A673 (cell line): Measurements from ENCODE around the gene CDH23. TPM values are rescaled to one million over a fixed set of nuclear protein-coding genes. Genes with fewer than 3 reads are reported as not detected.

Experiments used
- BruUV-seq: library from RNA; stranded (reverse); fragments of 400-500 nt; replicated peaks from 2 replicates; lab custom pipeline; 2021; lab: Mats Ljungman, UMichigan
- CTCF ChIA-PET: fragments of 300-600 bp; sonication (Branson Sonifier 250); formaldehyde crosslinking; loops from one replicate; lab custom pipeline; 2022; ENCODE audit warnings: antibody characterized with exemption; lab: Charles Lee
- POLR2A ChIA-PET: fragments of 300-600 bp; sonication (Branson Sonifier 250); formaldehyde crosslinking; loops from one replicate; lab custom pipeline; 2022; ENCODE audit warnings: antibody characterized with exemption; ENCODE audit not compliant: low non-redundant PET; lab: Charles Lee
- DNase-seq: peaks from one replicate; pipeline ENCODE4 v3.0.0-alpha.2; 2015; ENCODE audit warnings: low spot score
- H3K27ac ChIP-seq: fragments of 200-600 bp; sonication (generic); 2 replicates; pipeline ENCODE4 v1.5.1; 2016; ENCODE audit warnings: mixed run types, low read depth, mild to moderate bottlenecking, mixed read lengths, antibody characterized with exemption, low read length; ENCODE audit not compliant: poor library complexity, severe bottlenecking
- H3K27me3 ChIP-seq: fragments of 200-600 bp; sonication (generic); replicated peaks from 2 replicates; pipeline ENCODE4 v1.6.1; 2017; ENCODE audit warnings: mixed run types, low read depth, mild to moderate bottlenecking, mixed read lengths, antibody characterized with exemption, low read length; ENCODE audit not compliant: insufficient read depth, poor library complexity
- H3K36me3 ChIP-seq: fragments of 200-600 bp; sonication (generic); 2 replicates; pipeline ENCODE4 v1.6.1; 2016; ENCODE audit warnings: mixed run types, mild to moderate bottlenecking, mixed read lengths, antibody characterized with exemption, low read length; ENCODE audit not compliant: insufficient read depth, poor library complexity, severe bottlenecking
- H3K4me1 ChIP-seq: fragments of 200-600 bp; sonication (generic); 2 replicates; pipeline ENCODE4 v1.6.1; 2017; ENCODE audit warnings: mixed run types, mild to moderate bottlenecking, mixed read lengths, antibody characterized with exemption, low read length; ENCODE audit not compliant: insufficient read depth, poor library complexity, severe bottlenecking
- H3K4me3 ChIP-seq: fragments of 200-600 bp; sonication (generic); 2 replicates; pipeline ENCODE4 v1.5.1; 2016; ENCODE audit warnings: low read depth, mixed run types, mild to moderate bottlenecking, mixed read lengths, low read length; ENCODE audit not compliant: poor library complexity, severe bottlenecking
- H3K9me3 ChIP-seq: fragments of 200-600 bp; sonication (generic); 2 replicates; pipeline ENCODE4 v1.6.1; 2016; ENCODE audit warnings: mixed run types, low read depth, mild to moderate bottlenecking, mixed read lengths, antibody characterized with exemption, low read length; ENCODE audit not compliant: poor library complexity, severe bottlenecking
- CTCF ChIP-seq: fragments of 300-800, 200-600 bp; sonication (generic); conservative IDR thresholded peaks from 2 replicates; pipeline ENCODE4 v1.5.1; 2017; ENCODE audit warnings: low read depth, mild to moderate bottlenecking, antibody characterized with exemption, low read length, moderate library complexity, mixed read lengths
- EZH2 ChIP-seq: fragments of 200-600 bp; sonication (generic); IDR thresholded peaks from 2 replicates; pipeline ENCODE4 v1.6.1; 2017; ENCODE audit warnings: borderline replicate concordance, low read depth, mild to moderate bottlenecking, mixed read lengths, antibody characterized with exemption, low read length; ENCODE audit not compliant: poor library complexity, severe bottlenecking
- intact Hi-C: fragments of 100-400 bp; cut with micrococcal nuclease; formaldehyde crosslinking; loops from one replicate; pipeline ENCODE4 v1.10.0; 2022; ENCODE audit not compliant: unreplicated experiment
- total RNA-seq: library from RNA; stranded (reverse); gene quantifications from 2 replicates; pipeline ENCODE4 v1.2.3, GENCODE V29; 2021

The CDH23 gene
- total RNA-seq, 1 experiment from 2014 or later, result 49.7 TPM

- CTCF ChIA-PET, result no interaction called here
- POLR2A ChIA-PET, result no interaction called here
- TF ChIP-seq EZH2 (no peak), CTCF (no peak)
- no peak overlapping the region for H3K27ac ChIP-seq
- H3K9me3 ChIP-seq, result no peaks in the 10 kb centered on the region
- DNase-seq, result no peak
- intact Hi-C loops, result no loop called here
- no peaks in the 10 kb centered on the region for H3K27me3 ChIP-seq
- H3K4me3 ChIP-seq, result no peak overlapping the region
- no TSS peak for BruUV-seq
- H3K4me1 ChIP-seq, result no peaks in the 10 kb centered on the region
- H3K36me3 ChIP-seq, result no peaks in the 10 kb centered on the region
Observed at GRCh38 chr10:71784679-71785272, 388.1 kb downstream of the CDH23 start.

GRCh38 chr10:71788954-71789353, 392.2 kb downstream of the CDH23 start:
- ChIA-PET CTCF (no interaction called here), POLR2A (no interaction called here)
- BruUV-seq, result no TSS peak
- no peaks in the 10 kb centered on the region for H3K36me3 ChIP-seq
- H3K27ac ChIP-seq, result no peak overlapping the region
- no peak for DNase-seq
- no peaks in the 10 kb centered on the region for H3K9me3 ChIP-seq
- intact Hi-C loops, result no loop called here
- no peak overlapping the region for H3K4me3 ChIP-seq
- no peaks in the 10 kb centered on the region for H3K27me3 ChIP-seq
- no peaks in the 10 kb centered on the region for H3K4me1 ChIP-seq
- TF ChIP-seq EZH2 (no peak), CTCF (no peak)

GRCh38 chr10:71789871-71790270, 393.2 kb downstream of the CDH23 start:
- CTCF ChIA-PET, result no interaction called here
- no TSS peak for BruUV-seq
- H3K4me1 ChIP-seq, result no peaks in the 10 kb centered on the region

GRCh38 chr10:71790749-71791440, 394.2 kb downstream of the CDH23 start:
- Histone ChIP-seq H3K4me1 (no peaks in the 10 kb centered on the region), H3K9me3 (no peaks in the 10 kb centered on the region), H3K36me3 (no peaks in the 10 kb centered on the region), H3K4me3 (no peak overlapping the region), H3K27ac (no peak overlapping the region), H3K27me3 (no peaks in the 10 kb centered on the region)
- BruUV-seq, result no TSS peak
- ChIA-PET POLR2A (no interaction called here), CTCF (no interaction called here)
- TF ChIP-seq CTCF, result no peak
- no peak for TF ChIP-seq EZH2
- intact Hi-C loops, result no loop called here
- no peak for DNase-seq

More at GRCh38 chr10:71789871-71790270, 393.2 kb downstream of the CDH23 start:
- no peak overlapping the region for H3K4me3 ChIP-seq
- H3K9me3 ChIP-seq, result no peaks in the 10 kb centered on the region
- no peak for DNase-seq
- H3K27ac ChIP-seq, result no peak overlapping the region
- no peaks in the 10 kb centered on the region for H3K36me3 ChIP-seq
- POLR2A ChIA-PET, result no interaction called here
- H3K27me3 ChIP-seq, result no peaks in the 10 kb centered on the region
- intact Hi-C loops, result no loop called here
- no peak for TF ChIP-seq EZH2
